ENCODE data around the gene LRCOL1.

Gene LRCOL1

DNA sequence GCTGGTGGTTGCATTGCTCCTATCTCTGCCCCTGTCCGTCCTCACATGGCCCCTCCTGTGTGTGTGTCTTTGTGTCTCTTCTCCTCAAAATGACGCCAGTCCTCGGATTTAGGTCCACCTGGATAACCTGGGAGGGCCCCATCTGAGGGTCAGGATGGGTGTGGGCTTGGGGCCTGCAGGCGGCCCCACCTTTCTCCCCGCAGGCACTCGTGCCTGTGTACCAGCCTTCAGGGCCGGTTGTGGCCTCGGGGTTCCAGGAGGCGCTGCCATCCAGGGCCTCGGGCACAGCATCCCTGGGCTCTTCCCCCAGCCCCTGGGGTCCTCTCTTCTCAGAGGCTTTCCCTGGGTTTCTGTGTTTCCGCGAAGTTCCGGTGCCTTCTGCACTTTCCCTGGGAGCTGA, 54.7 kb downstream of the LRCOL1 start:
- H3K4me3 ChIP-seq (ENCODE audit: low read depth, low read length) = no peak overlapping the region
- TF ChIP-seq, protein P1, sequence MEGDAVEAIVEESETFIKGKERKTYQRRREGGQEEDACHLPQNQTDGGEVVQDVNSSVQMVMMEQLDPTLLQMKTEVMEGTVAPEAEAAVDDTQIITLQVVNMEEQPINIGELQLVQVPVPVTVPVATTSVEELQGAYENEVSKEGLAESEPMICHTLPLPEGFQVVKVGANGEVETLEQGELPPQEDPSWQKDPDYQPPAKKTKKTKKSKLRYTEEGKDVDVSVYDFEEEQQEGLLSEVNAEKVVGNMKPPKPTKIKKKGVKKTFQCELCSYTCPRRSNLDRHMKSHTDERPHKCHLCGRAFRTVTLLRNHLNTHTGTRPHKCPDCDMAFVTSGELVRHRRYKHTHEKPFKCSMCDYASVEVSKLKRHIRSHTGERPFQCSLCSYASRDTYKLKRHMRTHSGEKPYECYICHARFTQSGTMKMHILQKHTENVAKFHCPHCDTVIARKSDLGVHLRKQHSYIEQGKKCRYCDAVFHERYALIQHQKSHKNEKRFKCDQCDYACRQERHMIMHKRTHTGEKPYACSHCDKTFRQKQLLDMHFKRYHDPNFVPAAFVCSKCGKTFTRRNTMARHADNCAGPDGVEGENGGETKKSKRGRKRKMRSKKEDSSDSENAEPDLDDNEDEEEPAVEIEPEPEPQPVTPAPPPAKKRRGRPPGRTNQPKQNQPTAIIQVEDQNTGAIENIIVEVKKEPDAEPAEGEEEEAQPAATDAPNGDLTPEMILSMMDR (IDR thresholded peaks at IDR 0.05; ENCODE audit: control insufficient read depth, extremely low read depth, insufficient read depth) = no peak
- DNase-seq (ENCODE audit: low read depth) = no peak

DNA sequence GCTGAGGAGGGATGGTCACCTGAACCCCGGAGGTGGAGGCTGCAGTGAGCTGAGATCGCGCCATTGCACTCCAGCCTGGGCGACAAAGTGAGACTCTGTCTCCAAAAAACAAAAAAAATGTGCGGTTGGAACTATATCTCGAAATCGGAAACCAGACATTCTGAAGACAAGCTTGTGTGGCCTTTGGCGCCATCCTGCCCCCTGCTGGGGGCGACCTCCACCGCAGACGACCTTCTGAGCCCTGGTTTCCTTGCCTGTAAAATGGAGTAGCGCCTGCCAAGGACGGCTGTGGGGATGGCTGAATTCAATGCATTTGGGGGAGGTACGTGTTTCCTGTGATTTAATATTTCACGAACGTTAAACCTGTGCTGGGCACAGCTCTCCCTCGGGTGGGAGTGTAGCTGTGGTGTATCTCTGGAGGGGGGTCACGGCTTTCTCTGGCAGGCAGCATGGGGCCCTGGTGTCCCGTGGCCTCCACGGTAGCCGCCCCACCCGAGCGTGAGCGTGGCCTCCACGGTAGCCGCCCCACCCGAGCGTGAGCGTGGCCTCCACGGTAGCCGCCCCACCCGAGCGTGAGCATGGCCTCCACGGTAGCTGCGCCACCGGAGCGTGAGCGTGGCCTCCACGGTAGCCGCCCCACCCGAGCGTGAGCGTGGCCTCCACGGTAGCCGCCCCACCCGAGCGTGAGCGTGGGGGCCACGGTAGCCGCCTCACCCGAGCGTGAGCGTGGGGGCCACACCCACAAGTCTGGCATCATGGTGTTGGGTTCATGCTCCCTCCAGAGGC, 55.3 kb downstream of the LRCOL1 start:
- TF ChIP-seq, protein P1 (IDR thresholded peaks at IDR 0.05; ENCODE audit: control insufficient read depth, extremely low read depth, insufficient read depth) = peak; percentile 36
- DNase-seq (ENCODE audit: low read depth) = no peak

More for the DNA sequence above, 55.3 kb downstream of the LRCOL1 start:
- no peak overlapping the region for H3K4me3 ChIP-seq (ENCODE audit: low read depth, low read length)
